C4-2B (cell line): ENCODE results near the gene BRD9.

Experiments
- ZFX ChIP-seq: fragments of 450-650 bp; IDR thresholded peaks from 2 replicates; pipeline ENCODE4 v1.6.1; 2017
- TF ChIP-seq, protein P1 (sequence below): fragments of 450-650 bp; conservative IDR thresholded peaks from 2 replicates; pipeline ENCODE4 v1.5.1; 2017; ENCODE audit warnings: mild to moderate bottlenecking

DNA sequence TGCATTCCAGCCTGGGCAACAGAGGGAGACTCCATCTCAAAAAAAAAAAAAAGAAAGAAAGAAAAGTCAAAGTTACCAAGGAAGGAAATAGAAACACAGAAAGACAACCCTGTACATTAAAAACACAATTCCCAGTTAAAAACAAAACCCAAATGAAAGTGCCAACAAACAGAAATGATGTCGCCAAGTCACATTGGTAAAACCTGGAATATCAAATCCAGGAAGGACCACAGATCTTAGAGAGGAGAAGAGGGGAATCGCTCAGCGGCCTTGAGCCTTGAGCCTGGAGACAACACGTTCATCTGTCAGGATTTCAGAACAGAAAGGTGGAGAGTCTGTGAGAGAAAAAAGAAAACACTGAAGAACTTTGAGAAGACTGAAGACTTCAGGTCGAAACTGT lies 40.6 kb downstream of the BRD9 start:
- TF ChIP-seq, protein P1, sequence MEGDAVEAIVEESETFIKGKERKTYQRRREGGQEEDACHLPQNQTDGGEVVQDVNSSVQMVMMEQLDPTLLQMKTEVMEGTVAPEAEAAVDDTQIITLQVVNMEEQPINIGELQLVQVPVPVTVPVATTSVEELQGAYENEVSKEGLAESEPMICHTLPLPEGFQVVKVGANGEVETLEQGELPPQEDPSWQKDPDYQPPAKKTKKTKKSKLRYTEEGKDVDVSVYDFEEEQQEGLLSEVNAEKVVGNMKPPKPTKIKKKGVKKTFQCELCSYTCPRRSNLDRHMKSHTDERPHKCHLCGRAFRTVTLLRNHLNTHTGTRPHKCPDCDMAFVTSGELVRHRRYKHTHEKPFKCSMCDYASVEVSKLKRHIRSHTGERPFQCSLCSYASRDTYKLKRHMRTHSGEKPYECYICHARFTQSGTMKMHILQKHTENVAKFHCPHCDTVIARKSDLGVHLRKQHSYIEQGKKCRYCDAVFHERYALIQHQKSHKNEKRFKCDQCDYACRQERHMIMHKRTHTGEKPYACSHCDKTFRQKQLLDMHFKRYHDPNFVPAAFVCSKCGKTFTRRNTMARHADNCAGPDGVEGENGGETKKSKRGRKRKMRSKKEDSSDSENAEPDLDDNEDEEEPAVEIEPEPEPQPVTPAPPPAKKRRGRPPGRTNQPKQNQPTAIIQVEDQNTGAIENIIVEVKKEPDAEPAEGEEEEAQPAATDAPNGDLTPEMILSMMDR: no peak
- no peak for TF ChIP-seq ZFX
